HAP-1 (cell line): Measurements from ENCODE around the gene ADAMTS12.
A peak's percentile ranks its signal among the peaks of the same experiment; 100 is the strongest.
"Not testable (repeated sequence)": the region's sequence is repeated elsewhere in the genome, so short reads cannot be mapped to it uniquely, and the experiment has no call there.

Experiments
- DNase-seq, 2 experiments: peaks; one replicate each; pipeline ENCODE4 v3.0.0-alpha.2; 2016 to 2020; ENCODE audit warnings: low spot score in 2 of 2
- H3K27me3 ChIP-seq: fragments of 250-450 bp; sonication (Bioruptor Pico); 2 replicates; pipeline ENCODE4 v1.5.1; 2020; ENCODE audit warnings: low read depth, mild to moderate bottlenecking, moderate library complexity
- H3K36me3 ChIP-seq: fragments of 250-450 bp; sonication (Bioruptor Pico); replicated peaks from 2 replicates; pipeline ENCODE4 v1.5.1; 2020; ENCODE audit warnings: mild to moderate bottlenecking
- H3K4me1 ChIP-seq: fragments of 250-450 bp; sonication (Bioruptor Pico); 2 replicates; pipeline ENCODE4 v1.5.1; 2020; ENCODE audit warnings: mild to moderate bottlenecking
- H3K4me3 ChIP-seq: fragments of 250-450 bp; sonication (Bioruptor Pico); 2 replicates; pipeline ENCODE4 v1.5.1; 2020; ENCODE audit warnings: mild to moderate bottlenecking, moderate library complexity
- H3K9me3 ChIP-seq: fragments of 250-450 bp; sonication (Bioruptor Pico); 2 replicates; pipeline ENCODE4 v1.5.1; 2020; ENCODE audit warnings: mild to moderate bottlenecking, moderate library complexity
- in situ Hi-C: fragments of 300-500 bp; cut with MboI; formaldehyde crosslinking; loops from 3 replicates; pipeline ENCODE4 v1.14.3; 2020; ENCODE audit warnings: low sequenced_read_pairs, inconsistent platforms, mixed read lengths

Gene ADAMTS12

DNA sequence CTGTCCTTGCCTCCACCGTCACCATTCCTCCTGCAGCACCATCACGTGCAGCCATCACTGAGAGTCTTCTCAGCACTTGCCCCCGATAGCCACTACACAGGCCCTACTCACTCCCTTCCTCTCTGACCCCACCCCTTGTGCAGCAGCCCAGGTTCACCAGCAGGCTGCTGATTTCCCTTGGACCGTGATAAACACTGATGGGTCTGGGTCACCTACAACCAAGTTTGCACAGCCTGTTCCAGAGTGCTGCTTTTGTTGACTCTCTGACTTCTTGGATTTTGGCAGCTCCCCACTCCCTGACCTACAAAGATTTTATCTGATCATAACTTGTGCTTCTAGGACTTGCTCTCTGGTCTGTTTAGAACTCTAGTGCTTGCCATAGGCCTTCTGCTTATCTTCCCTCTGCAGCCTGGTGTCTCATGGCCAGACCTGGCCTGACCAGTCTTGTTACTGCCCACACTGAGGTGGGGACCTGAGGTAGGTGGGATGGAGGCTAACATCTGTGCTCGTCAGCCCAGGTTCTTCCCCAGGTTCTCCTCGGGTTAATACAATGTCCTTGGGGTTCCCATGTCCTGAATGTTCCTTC is 341.7 kb downstream of the ADAMTS12 start:
- no peak for DNase-seq
- Histone ChIP-seq H3K4me1 (peaks cover 11% of the 10 kb centered on the region), H3K4me3 (no peak overlapping the region), H3K36me3 (no peaks in the 10 kb centered on the region), H3K9me3 (no peaks in the 10 kb centered on the region; the same call in 1 of the 2 replicates), H3K27me3 (no peaks in the 10 kb centered on the region)
- in situ Hi-C loops, result no loop called here

DNA sequence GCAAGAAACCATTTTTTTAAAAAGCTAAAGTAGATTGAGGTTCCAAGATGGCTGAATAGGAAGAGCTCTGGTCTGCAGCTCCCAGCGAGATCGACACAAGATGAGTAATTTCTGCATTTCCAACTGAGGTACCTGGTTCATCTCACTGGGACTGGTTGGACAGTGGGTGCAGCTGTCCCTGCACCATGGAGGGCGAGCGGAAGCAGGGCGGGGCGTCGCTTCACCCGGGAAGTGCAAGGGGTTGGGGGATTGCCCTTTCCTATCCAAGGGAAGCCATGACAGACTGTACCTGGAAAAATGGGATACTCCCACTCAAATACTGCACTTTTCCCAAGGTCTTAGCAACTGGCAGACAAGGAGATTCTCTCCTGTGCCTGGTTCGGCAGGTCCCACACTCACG is 352.0 kb downstream of the ADAMTS12 start:
- H3K4me3 ChIP-seq, in situ Hi-C loops, H3K27me3 ChIP-seq, H3K9me3 ChIP-seq, H3K36me3 ChIP-seq, DNase-seq, H3K4me1 ChIP-seq: not testable (repeated sequence)

DNA sequence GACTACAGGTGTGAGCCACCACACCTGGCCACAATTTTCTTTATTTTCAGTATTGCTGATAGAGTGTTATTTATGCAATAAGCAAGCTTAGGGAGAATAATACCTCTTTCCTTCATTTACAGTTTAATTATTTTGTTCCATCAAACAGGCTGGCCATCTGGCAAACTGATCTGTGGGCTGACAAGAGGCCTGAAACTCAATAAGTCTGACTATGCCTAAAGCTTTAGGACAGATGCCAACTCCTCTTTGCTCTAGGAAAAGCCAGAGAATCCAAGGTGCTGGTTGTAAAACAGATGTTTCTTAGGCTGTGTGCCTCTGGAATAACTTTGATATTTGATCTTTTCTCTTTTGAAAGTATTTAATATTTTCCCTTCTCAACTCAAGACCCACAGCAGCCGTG is 352.6 kb downstream of the ADAMTS12 start:
- no peak for DNase-seq
- H3K4me1 ChIP-seq, result no peaks in the 10 kb centered on the region
- 0 out of 2 replicates have a peak, but pooled peaks cover 3% of the 10 kb centered on the region for H3K27me3 ChIP-seq
- no peaks in the 10 kb centered on the region for H3K36me3 ChIP-seq
- H3K9me3 ChIP-seq, result no peaks in the 10 kb centered on the region
- in situ Hi-C loops, result no loop called here
- no peak overlapping the region for H3K4me3 ChIP-seq

DNA sequence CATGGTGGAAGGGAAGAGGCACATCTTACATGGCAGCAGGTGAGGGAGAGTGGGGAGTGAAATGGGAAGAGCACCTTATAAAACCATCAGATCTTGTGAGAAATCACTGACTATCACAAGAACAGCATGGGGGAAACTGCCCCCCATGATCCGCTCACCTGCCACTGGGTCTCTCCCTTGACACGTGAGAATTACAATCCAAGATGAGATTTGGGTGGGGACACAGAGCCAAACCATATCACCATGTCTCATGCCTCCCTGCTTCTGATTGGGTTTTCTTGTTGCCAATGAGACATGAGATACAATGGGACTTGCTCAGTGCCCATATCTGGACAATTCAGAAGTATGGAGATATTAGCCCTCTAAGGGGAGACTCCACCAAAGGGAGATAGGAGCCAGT is 353.6 kb downstream of the ADAMTS12 start:
- no peak for DNase-seq
- Histone ChIP-seq H3K36me3 (no peaks in the 10 kb centered on the region), H3K27me3 (0 out of 2 replicates have a peak, but pooled peaks cover 3% of the 10 kb centered on the region), H3K4me3 (no peak overlapping the region), H3K4me1 (no peaks in the 10 kb centered on the region), H3K9me3 (no peaks in the 10 kb centered on the region)
- in situ Hi-C loops, result no loop called here

DNA sequence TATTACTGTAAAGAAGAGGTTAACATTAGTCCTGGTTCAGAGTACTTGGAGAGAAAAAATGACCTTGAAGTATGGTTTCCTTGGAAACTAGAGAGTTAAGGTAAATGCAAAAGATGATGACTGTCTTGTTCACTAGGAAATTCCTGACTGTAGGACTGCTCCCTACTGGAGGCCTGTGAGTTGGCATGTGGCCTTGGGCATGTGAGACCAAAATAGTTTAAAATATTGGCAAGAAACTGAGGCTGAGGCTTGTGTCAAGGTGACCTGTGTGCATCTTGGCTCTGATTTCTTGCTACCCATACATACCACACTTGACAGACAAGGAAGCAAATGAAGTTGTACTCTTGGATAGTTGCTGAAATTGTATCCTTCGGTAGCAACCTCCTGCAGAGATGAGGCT is 354.6 kb downstream of the ADAMTS12 start:
- Histone ChIP-seq H3K36me3 (no peaks in the 10 kb centered on the region), H3K27me3 (0 out of 2 replicates have a peak, but pooled peaks cover 3% of the 10 kb centered on the region), H3K9me3 (no peaks in the 10 kb centered on the region), H3K4me3 (no peak overlapping the region), H3K4me1 (no peaks in the 10 kb centered on the region)
- in situ Hi-C loops, result no loop called here
- DNase-seq, result no peak

DNA sequence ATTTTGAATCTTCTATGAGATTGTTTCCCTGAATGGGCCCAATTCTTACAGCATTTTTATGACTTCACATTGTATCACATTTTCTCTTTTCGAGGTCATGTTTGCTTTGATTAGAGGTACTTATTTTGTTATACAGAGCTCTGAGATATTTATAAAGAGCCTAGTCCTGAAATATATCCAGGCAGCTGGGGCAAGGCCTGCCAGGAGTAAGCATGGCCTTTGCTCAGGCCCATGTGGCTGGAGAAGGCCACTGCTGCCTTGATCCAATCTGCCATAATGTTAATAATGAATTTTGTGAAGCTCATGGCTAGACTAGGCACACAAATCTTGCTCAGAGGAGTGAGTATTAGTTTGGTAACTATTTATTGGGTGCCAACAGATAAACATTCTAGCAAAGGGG is 355.0 kb downstream of the ADAMTS12 start:
- Histone ChIP-seq H3K4me1 (no peaks in the 10 kb centered on the region), H3K36me3 (no peaks in the 10 kb centered on the region), H3K4me3 (no peak overlapping the region), H3K9me3 (no peaks in the 10 kb centered on the region), H3K27me3 (0 out of 2 replicates have a peak, but pooled peaks cover 3% of the 10 kb centered on the region)
- in situ Hi-C loops, result no loop called here
- no peak for DNase-seq

DNA sequence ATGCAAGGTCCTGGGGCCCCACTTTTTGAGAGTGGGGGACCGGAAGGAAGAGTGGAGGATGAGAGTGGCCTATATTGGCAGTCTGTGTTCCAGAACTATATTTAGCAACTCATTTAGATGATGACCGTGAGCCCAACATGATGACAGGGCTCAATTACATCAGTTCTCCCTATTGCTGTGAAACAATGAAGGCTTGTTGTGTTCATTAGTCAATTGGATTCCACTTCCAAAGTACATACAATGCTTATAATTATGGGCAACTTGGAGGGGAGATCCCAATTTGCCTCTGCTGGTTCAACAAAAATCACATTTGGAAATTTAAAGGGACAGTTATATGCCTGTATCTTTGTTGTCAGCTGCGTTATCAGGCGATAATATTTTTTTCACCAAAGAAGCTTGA is 360.0 kb downstream of the ADAMTS12 start:
- in situ Hi-C loops, result no loop called here
- DNase-seq, result no peak

DNA sequence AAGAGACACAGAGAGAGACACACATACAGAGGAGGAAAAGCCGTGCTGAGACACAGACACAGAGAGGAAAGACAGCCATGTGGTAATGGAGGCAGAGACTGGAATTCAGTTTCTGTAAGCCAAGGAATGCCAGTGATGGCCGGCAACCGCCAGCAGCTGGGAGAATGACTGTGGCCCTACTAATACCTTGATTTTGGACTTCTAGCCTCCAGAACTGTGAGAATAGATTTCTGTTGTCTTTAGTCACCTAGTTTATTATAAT is 360.8 kb downstream of the ADAMTS12 start:
- DNase-seq, result no peak
- Histone ChIP-seq H3K9me3 (no peaks in the 10 kb centered on the region), H3K36me3 (no peaks in the 10 kb centered on the region), H3K4me3 (no peak overlapping the region), H3K4me1 (peaks cover 6% of the 10 kb centered on the region; the same call in 1 of the 2 replicates), H3K27me3 (no peaks in the 10 kb centered on the region)
- in situ Hi-C loops, result no loop called here

More for the DNA sequence above, 360.0 kb downstream of the ADAMTS12 start:
- H3K27me3 ChIP-seq, result no peaks in the 10 kb centered on the region
- H3K4me3 ChIP-seq, result no peak overlapping the region
- H3K9me3 ChIP-seq, result no peaks in the 10 kb centered on the region
- no peaks in the 10 kb centered on the region for H3K36me3 ChIP-seq
- H3K4me1 ChIP-seq, result no peaks in the 10 kb centered on the region

DNA sequence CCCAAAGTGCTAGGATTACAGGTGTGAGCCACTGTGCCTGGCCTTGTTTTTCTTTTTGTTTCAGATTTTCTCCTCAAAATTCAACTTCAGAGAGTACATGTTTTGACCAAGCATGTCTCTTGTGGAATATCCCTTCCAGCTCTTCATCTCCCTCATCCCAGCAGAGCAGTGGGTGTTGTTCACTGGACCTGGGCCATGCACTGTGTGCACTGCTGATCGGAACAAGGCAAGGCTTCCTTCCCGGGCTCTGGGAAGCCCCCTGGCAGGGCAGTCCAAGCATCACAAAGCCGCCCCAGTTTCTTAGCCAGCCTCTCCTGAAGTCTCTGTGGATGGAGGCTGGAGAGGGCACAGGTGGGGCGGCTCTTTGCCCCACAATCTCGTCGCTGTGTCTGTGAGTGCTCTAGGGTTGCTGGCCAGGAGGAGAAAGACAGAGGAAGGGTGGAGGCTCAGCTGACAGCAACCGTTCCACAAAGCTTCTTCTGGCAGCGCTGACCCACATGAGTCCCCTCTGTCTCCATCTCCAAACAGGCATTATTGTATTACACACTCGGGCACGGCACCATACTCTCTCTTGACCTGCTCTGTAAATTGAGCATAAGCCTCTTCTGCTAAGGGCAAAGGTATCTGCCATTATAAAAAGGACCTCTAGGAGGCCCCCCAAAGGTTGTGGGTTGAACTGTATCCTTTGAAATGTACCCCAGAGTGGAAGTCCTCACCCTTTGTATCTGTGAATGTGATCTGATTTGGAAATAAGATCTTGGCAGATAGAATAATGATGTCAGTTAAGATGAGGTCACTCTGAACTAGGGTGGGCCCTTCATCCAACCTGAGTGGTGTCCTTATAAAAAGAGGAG is 361.4 kb downstream of the ADAMTS12 start:
- no peak for DNase-seq
- H3K4me1 ChIP-seq, result peaks cover 6% of the 10 kb centered on the region; the same call in 1 of the 2 replicates
- no peak overlapping the region for H3K4me3 ChIP-seq
- H3K36me3 ChIP-seq, result no peaks in the 10 kb centered on the region
- no peaks in the 10 kb centered on the region for H3K27me3 ChIP-seq
- in situ Hi-C loops, result no loop called here
- no peaks in the 10 kb centered on the region for H3K9me3 ChIP-seq

DNA sequence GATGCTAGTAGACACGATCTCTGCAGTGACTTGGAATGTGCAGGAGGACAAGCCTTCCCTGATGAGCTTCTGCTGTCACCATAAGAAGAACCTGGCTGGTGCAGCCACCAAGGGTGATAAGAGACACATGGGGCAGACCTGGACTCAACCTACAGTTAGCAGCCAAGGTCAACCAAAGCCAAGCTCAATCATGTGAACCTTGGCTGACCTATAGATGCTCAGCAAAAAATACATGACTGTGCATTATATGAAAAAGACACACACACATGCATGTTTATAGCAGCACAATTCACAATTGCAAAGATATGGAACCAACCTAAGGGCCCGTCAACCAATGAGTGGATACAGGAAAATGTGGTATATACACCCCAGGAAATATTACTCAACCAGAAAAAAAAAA is 364.1 kb downstream of the ADAMTS12 start:
- no peaks in the 10 kb centered on the region for H3K36me3 ChIP-seq
- no peak for DNase-seq
- no peak overlapping the region for H3K4me3 ChIP-seq
- no peaks in the 10 kb centered on the region for H3K27me3 ChIP-seq
- peaks cover 6% of the 10 kb centered on the region; the same call in 1 of the 2 replicates for H3K4me1 ChIP-seq
- no peaks in the 10 kb centered on the region for H3K9me3 ChIP-seq
- in situ Hi-C loops, result no loop called here

DNA sequence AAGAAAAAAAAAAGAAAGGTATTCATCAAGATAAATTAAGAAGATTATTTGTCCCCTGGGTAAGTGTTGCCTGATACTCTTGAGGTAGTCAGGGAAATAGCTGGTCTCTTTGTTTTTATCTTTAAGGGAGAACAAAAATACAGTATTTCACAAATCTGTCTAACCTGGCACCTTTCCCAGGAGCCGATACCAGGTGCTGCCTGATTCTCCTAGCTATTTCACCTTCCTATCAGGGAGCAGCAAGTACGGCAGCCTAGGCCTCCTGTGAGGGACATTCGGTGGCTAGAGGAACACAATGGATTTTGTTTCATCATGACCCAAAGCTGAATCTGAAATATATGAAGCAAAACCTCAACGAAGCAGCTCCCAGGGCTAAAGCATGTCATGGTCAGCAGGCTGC is 365.0 kb downstream of the ADAMTS12 start:
- Histone ChIP-seq H3K36me3 (no peaks in the 10 kb centered on the region), H3K4me1 (peaks cover 6% of the 10 kb centered on the region; the same call in 1 of the 2 replicates), H3K9me3 (no peaks in the 10 kb centered on the region), H3K4me3 (no peak overlapping the region), H3K27me3 (no peaks in the 10 kb centered on the region)
- in situ Hi-C loops, result no loop called here
- peak in 1 of 2 experiments; percentile 19 for DNase-seq

DNA sequence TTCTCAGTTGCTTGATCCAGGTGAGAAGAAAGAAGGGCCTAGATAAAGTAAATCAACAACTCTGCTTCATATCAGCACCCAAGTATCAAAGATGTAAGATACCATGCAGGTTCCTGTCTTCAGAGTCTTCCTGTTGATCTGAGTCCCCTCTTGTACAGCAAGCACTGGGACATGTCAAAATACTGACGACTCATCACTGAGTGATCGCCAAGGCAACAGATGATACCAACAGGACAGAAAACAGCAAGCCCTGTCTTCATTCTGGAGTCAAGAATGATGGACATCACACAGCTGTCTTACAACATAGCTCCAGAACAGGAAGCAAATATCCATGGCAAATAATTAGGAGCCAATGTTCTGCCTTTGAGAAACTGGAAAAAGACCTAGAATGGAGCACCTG is 367.3 kb downstream of the ADAMTS12 start:
- H3K36me3 ChIP-seq, result no peaks in the 10 kb centered on the region
- no peaks in the 10 kb centered on the region for H3K9me3 ChIP-seq
- H3K4me3 ChIP-seq, result no peak overlapping the region
- peaks cover 6% of the 10 kb centered on the region; the same call in 1 of the 2 replicates for H3K4me1 ChIP-seq
- no peaks in the 10 kb centered on the region for H3K27me3 ChIP-seq
- DNase-seq, result no peak
- in situ Hi-C loops, result no loop called here

DNA sequence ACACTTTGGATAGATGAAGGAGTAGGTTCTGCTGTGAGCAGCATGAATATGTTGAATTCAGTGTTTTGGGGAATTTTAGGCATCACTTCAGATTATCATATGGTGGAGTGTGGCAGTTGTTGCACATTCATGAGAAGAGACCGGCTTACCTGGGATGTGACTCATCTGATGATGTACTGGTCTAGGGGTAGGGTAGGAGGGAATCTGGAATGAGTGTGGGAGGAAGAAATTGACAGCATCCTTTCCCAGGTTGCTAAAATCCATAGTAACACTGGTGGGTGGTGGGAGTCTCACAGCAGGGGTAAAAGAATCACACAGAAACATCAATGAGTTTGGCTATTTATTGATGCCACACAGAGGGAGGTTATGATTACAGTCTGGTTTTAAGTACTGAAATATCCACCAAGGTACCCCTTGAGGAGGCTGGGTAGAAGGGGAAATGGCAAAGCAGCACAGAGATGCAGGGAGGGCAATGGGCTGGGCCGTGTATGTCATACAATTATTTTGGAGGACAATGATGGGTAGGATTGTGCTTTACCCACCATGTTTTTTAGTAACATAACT is 368.5 kb downstream of the ADAMTS12 start:
- no peak for DNase-seq
- H3K4me1 ChIP-seq, result peaks cover 6% of the 10 kb centered on the region; the same call in 1 of the 2 replicates
- H3K36me3 ChIP-seq, result no peaks in the 10 kb centered on the region
- no peaks in the 10 kb centered on the region for H3K9me3 ChIP-seq
- no peak overlapping the region for H3K4me3 ChIP-seq
- in situ Hi-C loops, result no loop called here
- no peaks in the 10 kb centered on the region for H3K27me3 ChIP-seq

DNA sequence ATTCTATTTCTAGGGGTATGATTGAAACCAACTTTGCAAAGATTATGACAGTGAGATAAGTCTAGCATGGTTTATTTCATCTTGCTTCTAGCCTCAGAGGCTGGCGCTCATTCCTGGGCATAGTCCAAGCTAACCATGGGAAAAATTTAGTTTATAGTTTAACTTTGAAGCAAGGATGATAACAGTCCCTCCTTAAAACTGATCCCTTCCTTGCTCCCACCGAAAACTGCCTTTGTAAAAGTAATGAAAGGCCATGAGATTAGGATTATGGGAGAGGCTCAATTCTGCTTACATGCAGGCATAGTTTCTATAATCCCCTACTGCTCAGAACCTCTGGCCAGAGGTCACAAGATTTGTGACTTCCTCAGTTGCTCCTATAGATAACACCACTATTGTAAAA is 375.4 kb downstream of the ADAMTS12 start:
- DNase-seq, result no peak
- Histone ChIP-seq H3K4me3 (no peak overlapping the region), H3K4me1 (no peaks in the 10 kb centered on the region), H3K9me3 (no peaks in the 10 kb centered on the region), H3K27me3 (no peaks in the 10 kb centered on the region), H3K36me3 (no peaks in the 10 kb centered on the region)
- in situ Hi-C loops, result no loop called here
